H1 (cell line): ENCODE results near the gene NECAP2. TPM values are rescaled to one million over a fixed set of nuclear protein-coding genes. Genes with fewer than 3 reads are reported as not detected.
A peak's percentile ranks its signal among the peaks of the same experiment; 100 is the strongest.

Experiments used
- CTCF ChIA-PET: fragments of 300-600 bp; sonication (Branson Sonifier 250); formaldehyde crosslinking; loops from one replicate; lab custom pipeline; 2021; ENCODE audit not compliant: partially characterized antibody; lab: Charles Lee
- POLR2A ChIA-PET: fragments of 300-600 bp; sonication (Branson Sonifier 250); formaldehyde crosslinking; loops from one replicate; lab custom pipeline; 2021; ENCODE audit warnings: inconsistent platforms; ENCODE audit not compliant: partially characterized antibody; lab: Charles Lee
- DNase-seq, 2 experiments: peaks; one replicate each; pipeline versions ENCODE4 v3.0.0 to v3.0.0-alpha.2; 2010 to 2022; ENCODE audit warnings: low spot score in 2 of 2, low read depth in 1 of 2, mixed read lengths in 1 of 2
- FAIRE-seq: peaks from 2 replicates; lab custom pipeline; 2011; peaks lifted over from hg19 to GRCh38; lab: Jason Lieb, UNC
- H2AFZ ChIP-seq: 2 replicates; pipeline ENCODE4 v1.8.1; 2012; ENCODE audit warnings: low read length, inconsistent platforms
- H2AK5ac ChIP-seq: 2 replicates; pipeline ENCODE4 v1.6.1; 2013; ENCODE audit warnings: low read depth, low read length
- H2BK120ac ChIP-seq: replicated peaks from 2 replicates; pipeline ENCODE3; 2013; ENCODE audit warnings: low read depth, low read length, inconsistent platforms
- H2BK12ac ChIP-seq: 2 replicates; pipeline ENCODE4 v1.6.1; 2013; ENCODE audit warnings: low read depth, low read length
- H2BK15ac ChIP-seq: 2 replicates; pipeline ENCODE4 v1.6.1; 2013; ENCODE audit warnings: low read length
- H2BK20ac ChIP-seq: 2 replicates; pipeline ENCODE4 v1.6.1; 2013; ENCODE audit warnings: low read length
- H2BK5ac ChIP-seq: 2 replicates; pipeline ENCODE4 v1.6.1; 2013; ENCODE audit warnings: low read depth, low read length
- H3K14ac ChIP-seq: 2 replicates; pipeline ENCODE4 v1.6.1; 2013; ENCODE audit warnings: inconsistent platforms; ENCODE audit not compliant: insufficient read length
- H3K18ac ChIP-seq: 2 replicates; pipeline ENCODE4 v1.6.1; 2013; ENCODE audit warnings: low read length; ENCODE audit errors: extremely low read depth
- H3K23ac ChIP-seq: 2 replicates; pipeline ENCODE4 v1.6.1; 2013; ENCODE audit warnings: inconsistent platforms; ENCODE audit not compliant: insufficient read length
- H3K23me2 ChIP-seq: 2 replicates; pipeline ENCODE4 v1.6.1; 2013; ENCODE audit warnings: low read depth, low read length
- H3K27ac ChIP-seq: 2 replicates; pipeline ENCODE4 v1.6.1; 2011; ENCODE audit warnings: low read depth, low read length, inconsistent platforms
- H3K27me3 ChIP-seq, 4 experiments: replicated peaks in 1 of 4; 1 replicate in 1 of 4; 2 replicates in 3 of 4; pipeline versions ENCODE4 v1.6.1 to v1.8.1; 2011 to 2013; ENCODE audit warnings: low read length in 3 of 4, mild to moderate bottlenecking in 3 of 4, inconsistent platforms in 2 of 4, mixed read lengths in 2 of 4, moderate library complexity in 1 of 4; ENCODE audit not compliant: control insufficient read depth in 3 of 4, insufficient read depth in 3 of 4; ENCODE audit errors: extremely low read depth in 1 of 4
- H3K36me3 ChIP-seq, 4 experiments: 2 replicates each; pipeline versions ENCODE4 v1.6.1 to v1.8.1; 2011 to 2013; ENCODE audit warnings: mild to moderate bottlenecking in 4 of 4, low read length in 3 of 4, moderate library complexity in 2 of 4, control low read depth in 1 of 4, inconsistent platforms in 1 of 4; ENCODE audit not compliant: insufficient read depth in 4 of 4, control insufficient read depth in 2 of 4
- H3K4ac ChIP-seq: replicated peaks from 2 replicates; pipeline ENCODE3; 2013; ENCODE audit warnings: low read length, low read depth, mixed read lengths, inconsistent platforms; ENCODE audit not compliant: insufficient read length
- H3K4me1 ChIP-seq, 4 experiments: replicated peaks in 1 of 4; 1 replicate in 1 of 4; 2 replicates in 3 of 4; pipeline versions ENCODE4 v1.6.1 to v1.8.1; 2011 to 2013; ENCODE audit warnings: low read length in 3 of 4, inconsistent platforms in 2 of 4, mixed read lengths in 1 of 4; ENCODE audit not compliant: insufficient read depth in 4 of 4, control insufficient read depth in 3 of 4
- H3K4me2 ChIP-seq, 2 experiments: 2 replicates each; pipeline versions ENCODE4 v1.6.1 to v1.8.1; 2011 to 2013; ENCODE audit warnings: low read depth in 2 of 2, low read length in 2 of 2, control low read depth in 1 of 2, inconsistent platforms in 1 of 2, mild to moderate bottlenecking in 1 of 2; ENCODE audit not compliant: insufficient read depth in 1 of 2
- H3K4me3 ChIP-seq, 4 experiments: fragments of 200-600, 300-600 bp in 1 of 4; sonication (generic), shearing (Covaris generic), sonication (Bioruptor Twin) in 1 of 4; 2 replicates each; pipeline versions ENCODE4 v1.5.1 to v1.8.1; 2011 to 2016; ENCODE audit warnings: low read length in 4 of 4, low read depth in 3 of 4, control low read depth in 2 of 4, inconsistent platforms in 2 of 4, mild to moderate bottlenecking in 2 of 4, mixed read lengths in 1 of 4, moderate library complexity in 1 of 4; ENCODE audit not compliant: insufficient read depth in 2 of 4; ENCODE audit errors: extremely low read depth in 1 of 4
- H3K56ac ChIP-seq: replicated peaks from 2 replicates; pipeline ENCODE3; 2013; ENCODE audit warnings: low read depth, mild to moderate bottlenecking, mixed read lengths, low read length, inconsistent platforms; ENCODE audit not compliant: insufficient read length
- H3K79me1 ChIP-seq: 2 replicates; pipeline ENCODE4 v1.6.1; 2013; ENCODE audit warnings: low read depth, low read length, control low read depth
- H3K79me2 ChIP-seq, 2 experiments: 2 replicates each; pipeline versions ENCODE4 v1.6.1 to v1.8.1; 2012 to 2013; ENCODE audit warnings: low read length in 2 of 2, mild to moderate bottlenecking in 2 of 2, inconsistent platforms in 1 of 2; ENCODE audit not compliant: insufficient read depth in 2 of 2, control insufficient read depth in 1 of 2
- H3K9ac ChIP-seq, 4 experiments: replicated peaks in 1 of 4; 1 replicate in 1 of 4; 2 replicates in 3 of 4; pipeline versions ENCODE4 v1.6.1 to v1.8.1; 2011 to 2013; ENCODE audit warnings: low read depth in 3 of 4, low read length in 3 of 4, control low read depth in 2 of 4, mild to moderate bottlenecking in 2 of 4, moderate library complexity in 2 of 4, inconsistent platforms in 1 of 4; ENCODE audit errors: extremely low read depth in 1 of 4
- H3K9me3 ChIP-seq, 2 experiments: 2 replicates each; pipeline versions ENCODE4 v1.6.1 to v1.8.1; 2012 to 2013; ENCODE audit warnings: mild to moderate bottlenecking in 2 of 2, moderate library complexity in 2 of 2, control low read depth in 1 of 2, inconsistent platforms in 1 of 2, low read depth in 1 of 2, low read length in 1 of 2, mixed read lengths in 1 of 2; ENCODE audit not compliant: insufficient read depth in 2 of 2
- H4K20me1 ChIP-seq, 2 experiments: replicated peaks in 1 of 2; 2 replicates each; pipeline versions ENCODE3 to v1.8.1; 2011 to 2013; ENCODE audit warnings: inconsistent platforms in 2 of 2, low read length in 2 of 2, mild to moderate bottlenecking in 1 of 2; ENCODE audit not compliant: insufficient read depth in 2 of 2, control insufficient read depth in 1 of 2
- H4K5ac ChIP-seq: 2 replicates; pipeline ENCODE4 v1.6.1; 2013; ENCODE audit warnings: low read length, low read depth, mixed read lengths, inconsistent platforms; ENCODE audit not compliant: insufficient read length
- H4K8ac ChIP-seq: 2 replicates; pipeline ENCODE4 v1.8.0; 2013; ENCODE audit warnings: mild to moderate bottlenecking, moderate library complexity, low read length, inconsistent platforms; ENCODE audit not compliant: insufficient read depth; ENCODE audit errors: extremely low read depth
- H4K91ac ChIP-seq: replicated peaks from 2 replicates; pipeline ENCODE3; 2013; ENCODE audit warnings: low read length, mixed read lengths, inconsistent platforms; ENCODE audit not compliant: insufficient read length
- JUN ChIP-seq: IDR thresholded peaks from 2 replicates; pipeline ENCODE4 v1.6.1; 2011; ENCODE audit warnings: low read depth, mild to moderate bottlenecking, improper control_type of control experiment, low read length
- PHF8 ChIP-seq: fragments of 200-600 bp; sonication (generic); conservative IDR thresholded peaks from 2 replicates; pipeline ENCODE4 v1.7.1; 2012; ENCODE audit warnings: low read depth, mild to moderate bottlenecking, inconsistent platforms, low read length, moderate library complexity
- WGBS, 2 experiments: shearing (Covaris generic) in 1 of 2; methylation state at CpG; one replicate each; pipeline versions ENCODE4 v1.1.6 to v1.1.7; 2013 to 2015; ENCODE audit warnings: low lambda C conversion rate in 2 of 2, mixed read lengths in 2 of 2, inconsistent platforms in 1 of 2, low coverage in 1 of 2, missing lambda C conversion rate in 1 of 2; ENCODE audit not compliant: insufficient replicate concordance in 2 of 2, insufficient coverage in 1 of 2, insufficient read length in 1 of 2; ENCODE audit errors: extremely low coverage in 1 of 2, missing lambda C conversion rate in 1 of 2; 5-methylcytosine and 5-hydroxymethylcytosine counted together
- polyA plus RNA-seq, 7 experiments: library from polyadenylated mRNA; depleted of rRNA in 3 of 7; stranded (reverse) in 5 of 7; unstranded in 2 of 7; fragments of >200 nt in 5 of 7; fragments of 200-250 nt in 2 of 7; gene quantifications; 1 replicate in 5 of 7; 2 replicates in 1 of 7; 4 replicates in 1 of 7; pipeline versions ENCODE4 v1.2.1 to v1.2.3, GENCODE V29; 2011 to 2013; ENCODE audit warnings: missing spikeins in 2 of 7, mixed read lengths in 2 of 7
- total RNA-seq: library from RNA; stranded (reverse); fragmentation: NEBNext Ultra II Directional; extraction: Animal tissue kit (Norgen Biotek cat#: 25700); gene quantifications from 2 replicates; pipeline ENCODE4 v1.2.1, GENCODE V29; 2021
- TF ChIP-seq, protein P1 (sequence below), 3 experiments: IDR thresholded peaks; 1 replicate in 2 of 3; 2 replicates in 1 of 3; pipeline versions ENCODE4 v1.5.1 to v1.6.1; 2011; ENCODE audit warnings: low read length in 3 of 3, mild to moderate bottlenecking in 3 of 3, inconsistent platforms in 2 of 3, low read depth in 1 of 3, moderate library complexity in 1 of 3; ENCODE audit not compliant: insufficient read depth in 1 of 3; ENCODE audit errors: control extremely low read depth in 1 of 3

NECAP2 gene
- total and polyA plus RNA-seq, 2 of the 8 experiments (the other 6 are each of a cell fraction or from before 2014, with no cell fraction given): 24.4 to 29.7 TPM

DNA sequence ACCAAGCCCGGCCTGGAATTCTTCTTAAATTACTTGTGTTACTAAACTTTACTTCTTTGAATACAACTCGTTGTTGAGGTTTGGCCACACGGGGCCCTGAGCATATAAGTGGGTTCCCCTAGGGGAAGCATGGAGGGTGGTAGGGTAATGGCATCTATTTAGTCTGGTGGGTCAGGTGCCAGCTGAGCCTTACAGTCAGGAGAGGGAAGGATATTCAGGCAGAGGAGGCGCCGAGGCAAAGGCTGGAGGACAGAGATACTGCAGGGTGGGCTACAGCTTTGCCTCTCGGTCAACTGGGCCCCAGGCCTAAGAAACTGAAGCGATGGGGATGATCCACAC lies 424 bp upstream of the NECAP2 start:
- peak overlapping the region; percentile 61 for H4K5ac ChIP-seq
- H3K36me3 ChIP-seq: peaks cover 0 to 12% (median 2%) of the 10 kb centered on the region in 4 experiments; a peak in 4 of 8 replicates
- peaks cover 0 to 4% (median 3%) of the 10 kb centered on the region in 4 experiments; a peak in 1 of 7 replicates for H3K27me3 ChIP-seq
- H2AK5ac ChIP-seq: no peak overlapping the region
- POLR2A ChIA-PET: interaction anchor here (1.0 to 3.1 kb wide), 9 partner anchors 10 to 233 kb away, joined by 3 to 15 read pairs (median 4); partner anchors contain the start of gene RNU1-1
- peak overlapping the region; percentile 12 to 73 (median 32); a peak in 6 of 8 replicates for H3K4me3 ChIP-seq
- 46% methylated on average over 6 of the region's 7 CpGs; no CpG with 5 or more reads in 1 of the 2 experiments for WGBS, 2 experiments
- peak overlapping the region; percentile 74 to 76 for H3K4me2 ChIP-seq
- no peaks in the 10 kb centered on the region for H3K79me2 ChIP-seq
- FAIRE-seq: no peak
- H3K56ac ChIP-seq: peak overlapping the region; percentile 63
- H2BK5ac ChIP-seq: peak overlapping the region; percentile 75; the same call in 1 of the 2 replicates
- no peak overlapping the region for H2BK20ac ChIP-seq
- H4K8ac ChIP-seq: peak overlapping the region; percentile 73; the same call in 1 of the 2 replicates
- TF ChIP-seq JUN (no peak), PHF8 (0 out of 2 replicates have a peak, but pooled peaks have one; percentile 43)
- TF ChIP-seq, protein P1, sequence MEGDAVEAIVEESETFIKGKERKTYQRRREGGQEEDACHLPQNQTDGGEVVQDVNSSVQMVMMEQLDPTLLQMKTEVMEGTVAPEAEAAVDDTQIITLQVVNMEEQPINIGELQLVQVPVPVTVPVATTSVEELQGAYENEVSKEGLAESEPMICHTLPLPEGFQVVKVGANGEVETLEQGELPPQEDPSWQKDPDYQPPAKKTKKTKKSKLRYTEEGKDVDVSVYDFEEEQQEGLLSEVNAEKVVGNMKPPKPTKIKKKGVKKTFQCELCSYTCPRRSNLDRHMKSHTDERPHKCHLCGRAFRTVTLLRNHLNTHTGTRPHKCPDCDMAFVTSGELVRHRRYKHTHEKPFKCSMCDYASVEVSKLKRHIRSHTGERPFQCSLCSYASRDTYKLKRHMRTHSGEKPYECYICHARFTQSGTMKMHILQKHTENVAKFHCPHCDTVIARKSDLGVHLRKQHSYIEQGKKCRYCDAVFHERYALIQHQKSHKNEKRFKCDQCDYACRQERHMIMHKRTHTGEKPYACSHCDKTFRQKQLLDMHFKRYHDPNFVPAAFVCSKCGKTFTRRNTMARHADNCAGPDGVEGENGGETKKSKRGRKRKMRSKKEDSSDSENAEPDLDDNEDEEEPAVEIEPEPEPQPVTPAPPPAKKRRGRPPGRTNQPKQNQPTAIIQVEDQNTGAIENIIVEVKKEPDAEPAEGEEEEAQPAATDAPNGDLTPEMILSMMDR (IDR thresholded peaks at IDR 0.05; ENCODE audit: control extremely low read depth in 1 of 3, insufficient read depth in 1 of 3, low read depth in 1 of 3, low read length in 3 of 3): no peak
- peaks cover 4% of the 10 kb centered on the region; the same call in 1 of the 2 replicates for H3K23me2 ChIP-seq
- CTCF ChIA-PET: interaction anchor here (0.8 to 2.9 kb wide), 28 partner anchors 9 to 374 kb away, joined by 3 to 19 read pairs (median 5); no protein-coding TSS in a partner anchor
- peaks cover 10 to 20% of the 10 kb centered on the region in 2 experiments for H4K20me1 ChIP-seq
- H2AFZ ChIP-seq: peak overlapping the region; percentile 98
- peak overlapping the region; percentile 38; the same call in 1 of the 2 replicates for H3K27ac ChIP-seq
- peak overlapping the region; percentile 82; the same call in 1 of the 2 replicates for H2BK12ac ChIP-seq
- H4K91ac ChIP-seq: peak overlapping the region; percentile 83
- H2BK15ac ChIP-seq: no peak overlapping the region
- H3K9ac ChIP-seq: 0 out of 7 replicates have a peak overlapping the region, but pooled peaks of 1 of the 4 experiments have one; percentile 13
- no peak overlapping the region for H3K23ac ChIP-seq
- no peak overlapping the region for H2BK120ac ChIP-seq
- peaks cover 0 to 2% (median 0%) of the 10 kb centered on the region in 4 experiments; a peak in 3 of 7 replicates for H3K4me1 ChIP-seq
- peak overlapping the region; percentile 94; the same call in 1 of the 2 replicates for H3K18ac ChIP-seq
- H3K14ac ChIP-seq: no peak overlapping the region
- H3K4ac ChIP-seq: peak overlapping the region; percentile 70
- no peak for DNase-seq
- H3K79me1 ChIP-seq: no peaks in the 10 kb centered on the region; the same call in 1 of the 2 replicates
- H3K9me3 ChIP-seq: no peaks in the 10 kb centered on the region
